Hepatocyte (in vitro differentiated cells): ENCODE data around the gene OSBP2.

Source experiments
- CTCF ChIP-seq: fragments of 200-600 bp; sonication (generic); IDR thresholded peaks from 2 replicates; pipeline ENCODE4 v1.5.1; 2016; ENCODE audit warnings: antibody characterized with exemption, mild to moderate bottlenecking; ENCODE audit not compliant: poor library complexity
- EZH2 ChIP-seq: fragments of 200-600 bp; sonication (generic); IDR thresholded peaks from 2 replicates; pipeline ENCODE4 v1.6.1; 2016; ENCODE audit warnings: antibody characterized with exemption, mild to moderate bottlenecking, borderline replicate concordance

- TF ChIP-seq EZH2 (no peak), CTCF (no peak)
These were observed 238.8 kb downstream of the OSBP2 start for GRCh38 chr22:30933457-30933856.
